ENCODE results near the gene SEMA6A.

Gene SEMA6A

DNA sequence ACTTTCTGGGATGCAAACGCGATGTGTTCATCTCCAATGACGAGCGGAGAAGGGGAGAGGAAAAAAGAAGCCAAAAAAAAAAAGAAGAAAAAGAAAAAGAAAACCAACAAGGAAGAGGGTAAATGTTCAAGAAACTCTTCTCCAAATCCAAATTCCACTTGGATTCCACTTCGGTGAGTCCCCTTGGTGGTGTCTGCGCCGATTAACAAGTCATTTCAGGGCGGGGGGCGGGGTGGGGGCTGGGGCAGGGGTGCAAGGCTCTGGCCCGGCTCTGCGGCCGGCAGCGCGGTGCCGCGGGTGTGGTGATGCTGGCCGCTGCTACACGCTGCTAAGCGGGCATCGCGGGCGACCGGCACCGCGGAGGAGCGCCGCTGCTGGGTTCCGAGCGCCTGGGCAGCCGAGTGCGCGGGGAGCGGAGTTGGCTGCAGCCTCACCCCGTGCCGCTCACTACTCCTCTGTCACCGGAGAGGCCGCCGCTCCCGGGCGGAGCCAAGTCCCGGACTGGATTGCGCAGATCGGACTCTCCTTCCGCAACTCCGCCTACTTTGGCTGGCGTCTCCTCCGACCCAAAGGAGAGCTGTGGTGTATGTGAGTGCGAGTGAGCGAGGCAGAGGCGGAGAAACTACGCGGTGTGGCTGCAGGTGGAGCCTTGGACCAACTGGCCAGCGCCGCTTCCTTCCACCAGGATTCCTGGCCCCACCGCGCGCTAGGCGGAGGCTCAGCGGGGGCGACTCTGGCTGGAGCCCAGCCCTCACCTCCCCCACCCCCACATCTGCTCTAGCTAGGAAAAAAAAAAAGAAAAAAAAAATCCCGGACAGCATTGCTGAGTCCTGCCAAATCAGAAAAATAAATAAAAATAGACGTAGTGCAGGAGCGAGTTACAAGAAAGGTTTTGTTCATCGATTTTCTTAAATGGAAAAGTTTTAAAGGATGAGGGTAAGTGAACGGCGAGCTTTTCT, at the start of gene SEMA6A:
Gene SEMA6A (minus strand): TSS at position 457 of the 959 bp plus-strand sequence. CDS start 69,879 bp downstream, outside the sequence.
- TF ChIP-seq GATA2 (IDR thresholded peaks at IDR 0.05; ENCODE audit: low read depth, low read length) (peak; percentile 31; the same call in 1 of the 2 replicates), GATA3 (IDR thresholded peaks at IDR 0.05; ENCODE audit: low read depth, low read length) (no peak)

- TF ChIP-seq GATA3 (IDR thresholded peaks at IDR 0.05; ENCODE audit: low read depth, low read length) (no peak), GATA2 (IDR thresholded peaks at IDR 0.05; ENCODE audit: low read depth, low read length) (no peak)
Measured at GRCh38 chr5:116622375-116623050, 47.9 kb upstream of the SEMA6A start.

- TF ChIP-seq GATA2 (IDR thresholded peaks at IDR 0.05; ENCODE audit: low read depth, low read length), result no peak
- TF ChIP-seq GATA3 (IDR thresholded peaks at IDR 0.05; ENCODE audit: low read depth, low read length), result no peak
Measured at GRCh38 chr5:116621599-116621998, 47.0 kb upstream of the SEMA6A start.

- TF ChIP-seq GATA2 (IDR thresholded peaks at IDR 0.05; ENCODE audit: low read depth, low read length) (no peak), GATA3 (IDR thresholded peaks at IDR 0.05; ENCODE audit: low read depth, low read length) (no peak)
Measured at GRCh38 chr5:116616876-116617275, 42.3 kb upstream of the SEMA6A start.

DNA sequence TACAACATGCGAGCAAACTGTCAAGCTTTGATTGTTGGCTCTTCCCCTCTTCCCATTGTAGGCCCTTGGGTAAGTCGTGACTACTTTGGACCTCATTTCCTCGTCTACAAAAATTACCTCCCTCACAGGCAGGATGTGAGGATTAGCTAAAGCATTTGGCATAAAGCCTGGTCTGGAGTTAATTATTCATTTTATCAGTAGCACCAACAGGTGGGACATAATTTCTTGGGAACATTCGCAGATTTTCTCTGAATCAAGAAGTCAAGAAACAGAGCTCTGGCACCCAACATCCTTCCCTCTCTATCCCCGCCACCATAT, 39.9 kb upstream of the SEMA6A start:
- no peak for TF ChIP-seq GATA3 (IDR thresholded peaks at IDR 0.05; ENCODE audit: low read depth, low read length)
- no peak for TF ChIP-seq GATA2 (IDR thresholded peaks at IDR 0.05; ENCODE audit: low read depth, low read length)

DNA sequence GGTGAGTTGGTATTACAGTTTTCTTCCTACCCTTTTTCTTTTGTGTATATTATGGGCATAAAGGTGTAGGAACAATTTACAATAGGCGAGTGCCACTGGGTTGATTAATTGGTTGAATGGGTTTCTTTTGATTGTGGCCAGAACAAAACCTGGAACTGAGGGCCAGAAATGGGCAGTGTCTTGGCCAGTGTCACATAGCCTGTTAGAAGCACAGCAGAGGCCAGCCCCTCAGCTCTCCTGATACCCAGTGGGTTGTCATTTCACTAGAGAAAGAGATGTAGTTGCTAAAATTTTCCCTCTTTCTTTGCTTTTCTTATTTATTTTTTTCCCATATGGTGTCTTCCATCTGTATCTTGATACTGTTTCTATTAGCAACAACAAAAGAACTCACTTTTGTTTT, 38.8 kb upstream of the SEMA6A start:
- TF ChIP-seq GATA3 (IDR thresholded peaks at IDR 0.05; ENCODE audit: low read depth, low read length) (no peak), GATA2 (IDR thresholded peaks at IDR 0.05; ENCODE audit: low read depth, low read length) (no peak)

GRCh38 chr5:116612431-116612830, 37.8 kb upstream of the SEMA6A start:
- TF ChIP-seq GATA3 (IDR thresholded peaks at IDR 0.05; ENCODE audit: low read depth, low read length) (no peak), GATA2 (IDR thresholded peaks at IDR 0.05; ENCODE audit: low read depth, low read length) (no peak)

GRCh38 chr5:116605310-116606070, 30.9 kb upstream of the SEMA6A start:
- TF ChIP-seq GATA2 (IDR thresholded peaks at IDR 0.05; ENCODE audit: low read depth, low read length) (no peak), GATA3 (IDR thresholded peaks at IDR 0.05; ENCODE audit: low read depth, low read length) (no peak)

DNA sequence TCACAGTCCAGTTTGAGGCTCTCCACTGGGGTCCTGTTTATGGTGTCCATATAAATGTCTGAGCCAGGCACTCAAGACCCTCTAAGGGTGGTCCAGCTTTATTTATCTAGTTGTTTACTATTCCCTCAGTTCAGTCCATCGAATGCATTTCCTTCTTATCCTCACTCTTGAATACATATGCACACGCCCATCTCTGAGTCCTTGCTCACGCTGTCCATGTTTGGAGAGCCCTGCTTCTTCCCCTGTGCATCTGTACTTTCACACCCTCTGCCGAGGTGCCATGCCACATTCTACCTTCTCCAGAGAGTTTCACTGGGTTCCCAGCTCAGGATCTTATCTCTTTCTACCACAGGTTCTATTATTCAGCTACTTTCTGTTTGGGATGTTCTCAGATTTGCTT, 30.2 kb upstream of the SEMA6A start:
- TF ChIP-seq GATA3 (IDR thresholded peaks at IDR 0.05; ENCODE audit: low read depth, low read length) (no peak), GATA2 (IDR thresholded peaks at IDR 0.05; ENCODE audit: low read depth, low read length) (no peak)

GRCh38 chr5:116600876-116601275, 26.3 kb upstream of the SEMA6A start:
- no peak for TF ChIP-seq GATA2 (IDR thresholded peaks at IDR 0.05; ENCODE audit: low read depth, low read length)

GRCh38 chr5:116598911-116599310, 24.3 kb upstream of the SEMA6A start:
- TF ChIP-seq GATA3 (IDR thresholded peaks at IDR 0.05; ENCODE audit: low read depth, low read length) (no peak), GATA2 (IDR thresholded peaks at IDR 0.05; ENCODE audit: low read depth, low read length) (no peak)

GRCh38 chr5:116595498-116595897, 20.9 kb upstream of the SEMA6A start:
- no peak for TF ChIP-seq GATA2 (IDR thresholded peaks at IDR 0.05; ENCODE audit: low read depth, low read length)
- no peak for TF ChIP-seq GATA3 (IDR thresholded peaks at IDR 0.05; ENCODE audit: low read depth, low read length)

DNA sequence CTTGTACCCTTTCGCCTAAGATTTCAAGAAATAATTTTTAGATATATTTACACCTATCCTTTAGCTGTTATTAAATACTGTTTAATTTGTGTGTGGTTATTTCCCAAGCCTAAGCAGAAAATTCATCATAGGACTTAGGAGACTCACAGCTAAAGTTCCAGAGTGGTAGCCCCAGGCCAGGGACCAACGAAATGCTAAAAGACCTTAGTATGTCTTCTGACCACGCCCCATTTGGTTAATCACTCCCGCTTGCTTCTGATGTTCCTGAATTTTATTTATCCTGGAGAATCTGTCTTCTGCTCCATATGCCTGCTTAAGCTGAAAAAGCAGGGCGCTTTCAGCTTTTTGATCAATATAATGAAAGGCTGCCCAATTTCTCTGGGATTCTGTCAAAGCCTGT, 18.7 kb upstream of the SEMA6A start:
- TF ChIP-seq GATA3 (IDR thresholded peaks at IDR 0.05; ENCODE audit: low read depth, low read length) (no peak), GATA2 (IDR thresholded peaks at IDR 0.05; ENCODE audit: low read depth, low read length) (no peak)

DNA sequence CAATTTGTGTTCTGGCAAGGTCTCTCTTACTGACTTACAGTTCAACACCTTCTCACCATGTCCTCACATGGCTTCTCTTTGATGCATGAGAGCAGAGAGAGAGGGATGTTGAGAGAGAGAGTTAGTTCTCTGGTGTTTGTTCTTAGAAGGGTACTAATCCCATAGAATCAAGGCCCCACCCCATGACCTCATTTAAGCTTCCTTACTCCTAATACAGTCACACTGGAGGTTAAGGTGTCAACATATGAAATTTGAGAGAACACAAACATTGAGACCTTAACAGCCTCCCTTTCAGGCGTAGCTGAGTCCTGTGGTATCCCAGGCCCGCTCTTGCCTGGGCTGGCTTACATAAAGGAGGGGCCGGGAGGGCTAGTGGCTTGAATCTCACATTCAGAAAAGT, 10.6 kb upstream of the SEMA6A start:
- no peak for TF ChIP-seq GATA3 (IDR thresholded peaks at IDR 0.05; ENCODE audit: low read depth, low read length)
- no peak for TF ChIP-seq GATA2 (IDR thresholded peaks at IDR 0.05; ENCODE audit: low read depth, low read length)
